Stimulated activated CD8-positive, alpha-beta memory T cell treated with anti-CD3 and anti-CD28 coated beads, Interleukin-15, amount 100 ng/mL, for 4 hours (primary cell): ENCODE measurements around the gene ANKRD40CL.
"Not testable (repeated sequence)": the region's sequence is repeated elsewhere in the genome, so short reads cannot be mapped to it uniquely, and the experiment has no call there.

Experiments used
- DNase-seq, 2 donors: peaks; one replicate each; pipeline ENCODE4 v3.0.0-alpha.2; 2020; ENCODE audit warnings: low read depth in 2 of 2

ANKRD40CL gene, protein sequence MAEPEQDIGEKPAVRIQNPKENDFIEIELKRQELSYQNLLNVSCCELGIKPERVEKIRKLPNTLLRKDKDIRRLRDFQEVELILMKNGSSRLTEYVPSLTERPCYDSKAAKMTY

DNA sequence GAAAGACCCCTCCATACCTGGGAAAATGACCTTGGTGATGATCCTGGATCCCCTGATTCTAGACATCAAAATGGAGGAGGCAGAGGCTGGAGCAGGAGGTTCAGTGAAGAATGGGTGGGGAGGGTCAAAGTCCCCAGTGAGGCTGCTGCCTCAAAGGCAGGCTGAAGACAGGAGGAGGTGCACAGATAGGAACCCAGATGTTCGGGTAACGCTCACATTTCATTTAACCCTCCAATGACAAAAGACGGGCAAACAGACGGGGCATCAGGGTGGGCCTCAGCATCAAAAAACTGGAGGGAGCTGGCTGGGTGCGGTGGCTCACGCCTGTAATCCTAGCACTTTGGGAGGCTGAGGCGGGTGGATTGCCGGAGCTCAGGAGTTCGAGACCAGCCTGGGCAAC, at the start of gene ANKRD40CL:
TSS of gene ANKRD40CL (minus strand) at position 73 of the 400 bp plus-strand sequence. CDS start 605 bp downstream, outside the sequence.
- DNase-seq: no peak

DNA sequence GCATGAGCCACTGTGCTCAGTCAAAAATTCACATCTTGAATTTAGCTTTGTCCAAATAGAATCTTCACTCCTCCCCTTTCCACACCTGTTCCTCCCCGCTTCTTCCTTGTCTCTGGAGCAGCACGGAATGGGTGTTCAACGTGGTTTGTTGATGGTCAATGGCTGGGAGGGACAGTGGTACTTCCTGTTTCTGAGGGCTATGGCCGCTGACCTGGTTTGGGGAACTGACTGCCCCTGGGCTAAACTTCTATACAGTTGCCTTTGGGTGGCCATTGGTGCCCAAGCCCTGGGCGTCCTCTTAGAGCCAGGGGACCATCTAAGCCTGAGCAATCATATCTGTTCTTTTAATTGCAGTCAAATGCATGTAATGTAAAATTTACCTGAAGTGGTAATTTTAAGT, 49.0 kb upstream of the ANKRD40CL start:
- no peak for DNase-seq

DNA sequence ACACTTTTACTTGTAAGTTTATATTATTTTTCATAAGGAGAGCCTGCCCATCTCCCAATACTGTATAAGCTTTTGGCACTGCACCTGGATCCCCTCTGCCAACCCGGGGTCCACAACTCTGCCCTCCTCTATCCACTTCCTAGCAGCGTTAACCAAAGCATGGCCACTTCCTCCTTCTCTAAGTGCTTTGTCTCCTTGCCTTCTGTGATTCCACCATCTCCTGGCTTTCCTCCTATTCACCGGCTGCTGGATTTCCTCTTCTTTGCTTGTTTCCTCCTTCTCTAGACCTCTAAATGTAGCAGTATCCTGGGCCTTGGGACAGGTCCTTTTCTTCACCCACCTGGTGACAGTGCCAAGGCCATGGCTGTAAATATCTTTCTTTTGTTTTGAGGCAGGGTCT, 48.1 kb upstream of the ANKRD40CL start:
- DNase-seq: no peak

DNA sequence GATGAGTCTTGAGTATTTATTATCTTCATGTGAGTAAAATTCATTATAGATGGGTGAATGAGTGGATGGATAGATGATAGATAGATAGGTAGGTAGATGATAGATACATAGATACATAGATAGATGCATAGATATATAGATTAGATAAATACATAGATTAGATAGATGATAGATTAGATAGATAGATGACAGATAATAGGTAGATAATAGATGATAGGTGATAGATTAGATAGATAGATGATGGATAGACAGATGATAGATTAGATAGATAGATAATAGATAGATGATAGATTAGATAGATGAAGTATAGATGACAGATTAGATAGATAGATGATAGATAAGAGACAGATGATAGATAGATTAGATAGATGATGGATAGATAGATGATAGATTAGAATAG, 46.3 kb upstream of the ANKRD40CL start:
- no peak for DNase-seq

DNA sequence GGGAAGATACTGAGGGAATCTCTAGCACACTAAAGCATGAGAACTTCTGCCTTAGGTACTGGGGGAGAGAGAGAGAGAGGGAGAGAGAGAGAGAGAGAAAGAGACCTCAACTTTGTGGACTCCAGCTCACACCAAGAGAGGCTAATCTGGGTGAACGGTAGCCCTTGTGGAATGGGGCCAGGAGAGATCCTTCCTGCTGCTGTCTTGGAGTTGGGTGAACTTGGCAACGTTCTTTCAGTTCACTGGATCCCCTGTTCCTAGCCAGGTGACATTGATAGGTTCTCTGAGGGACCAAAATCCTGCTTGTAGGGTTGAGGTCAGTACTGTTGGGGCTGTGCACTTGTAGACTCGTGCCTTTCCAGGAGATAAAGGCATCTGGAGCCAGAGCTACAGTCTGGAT, 41.6 kb upstream of the ANKRD40CL start:
- no peak for DNase-seq

DNA sequence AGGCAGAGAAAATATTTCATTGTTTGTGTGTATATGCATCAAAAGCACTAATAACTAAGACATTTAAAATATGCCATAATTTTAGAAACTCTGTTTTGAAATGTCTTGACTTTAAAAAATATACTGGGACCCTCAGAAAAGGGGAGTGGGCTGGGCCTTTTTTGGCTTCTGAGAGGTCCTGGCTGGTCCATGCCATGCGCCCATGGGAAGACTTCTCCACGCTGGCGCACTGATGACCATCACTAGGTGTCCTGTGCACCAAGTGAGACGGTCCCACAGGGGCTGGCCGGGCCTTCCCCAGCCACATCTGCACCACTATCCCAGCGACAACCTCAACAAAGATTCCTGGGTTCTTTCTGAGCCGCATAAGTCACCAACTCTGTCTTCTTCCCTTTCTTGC, 41.1 kb upstream of the ANKRD40CL start:
- no peak for DNase-seq

DNA sequence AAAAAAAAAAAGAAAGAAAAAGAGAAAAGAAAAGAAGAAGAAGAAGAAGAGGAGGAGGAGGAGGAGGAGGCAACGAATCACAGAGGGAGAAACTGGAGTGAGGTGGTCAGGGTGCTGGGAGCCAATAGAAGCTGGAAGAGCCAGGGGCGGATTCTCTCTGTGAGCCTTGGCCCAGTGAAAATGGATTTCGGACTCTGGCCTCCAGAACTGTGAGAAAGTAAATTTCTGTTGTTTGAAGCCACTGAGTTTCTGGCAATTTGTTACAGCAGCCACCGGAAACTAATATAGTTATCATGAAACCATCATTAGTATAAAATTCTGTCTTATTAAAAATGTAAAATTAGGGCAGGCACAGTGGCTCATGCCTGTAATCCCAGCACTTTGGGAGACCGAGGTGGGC, 40.4 kb upstream of the ANKRD40CL start:
- DNase-seq: no peak

DNA sequence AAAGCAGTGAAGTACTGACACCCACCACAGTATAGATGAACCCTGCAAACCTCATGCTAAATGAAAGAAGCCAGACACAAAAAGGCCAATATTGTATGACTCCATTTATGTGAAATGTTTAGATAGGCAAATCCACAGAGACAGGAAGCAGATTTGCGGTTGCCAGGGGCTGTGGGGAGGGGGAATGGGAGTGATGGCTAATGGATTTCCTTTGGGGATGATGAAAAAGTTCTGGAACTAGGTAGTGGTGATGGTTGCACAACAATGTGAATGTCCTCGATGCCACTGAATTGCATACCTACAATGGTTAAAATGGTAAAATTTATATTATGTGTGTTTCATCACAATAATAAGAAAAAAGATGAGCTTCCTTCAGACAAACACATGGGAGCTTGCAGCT, 39.7 kb upstream of the ANKRD40CL start:
- no peak for DNase-seq

DNA sequence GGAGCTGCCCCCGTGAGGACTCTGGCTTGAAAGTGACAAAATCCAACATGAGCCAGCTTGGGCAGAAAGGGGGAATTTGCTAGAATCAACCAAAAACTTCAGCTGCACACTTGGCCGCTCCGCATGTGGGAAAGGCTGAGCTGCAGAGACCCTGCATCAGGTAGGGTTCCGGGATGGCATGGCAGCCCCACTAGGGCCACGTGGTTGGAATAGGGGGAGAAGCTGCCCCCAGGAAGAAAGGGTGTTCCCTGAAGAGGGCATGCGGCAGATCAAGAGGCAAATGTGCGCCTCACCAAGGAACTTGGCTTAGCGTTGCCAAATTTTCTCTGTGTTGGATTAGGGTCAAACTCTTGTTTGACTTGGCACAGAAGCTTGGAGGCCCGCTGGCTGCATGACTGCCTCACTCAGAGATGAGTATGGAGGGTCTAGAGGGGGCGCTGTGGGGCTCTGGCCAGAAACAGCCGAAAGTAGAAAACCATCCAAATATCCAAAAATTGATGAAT, 38.9 kb upstream of the ANKRD40CL start:
- DNase-seq: no peak

DNA sequence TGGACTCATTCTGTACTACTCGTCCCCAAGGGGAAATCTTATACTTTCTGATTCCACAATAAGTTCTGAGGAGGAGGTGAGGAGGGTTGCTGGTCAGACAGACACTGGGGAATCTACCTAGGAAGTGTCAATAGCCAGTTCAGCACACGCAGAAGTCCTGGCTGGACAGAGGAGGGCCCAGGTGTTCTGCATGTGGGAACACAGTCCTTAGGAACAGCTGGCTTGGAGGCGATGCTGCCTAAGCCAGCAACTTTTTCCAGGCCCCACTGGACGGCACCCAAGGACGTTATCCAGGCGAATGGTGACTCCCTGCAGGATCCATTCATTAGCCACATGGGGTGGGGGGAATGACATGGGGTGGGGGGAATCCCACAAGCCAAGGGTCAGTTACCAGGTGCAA, 38.2 kb upstream of the ANKRD40CL start:
- no peak for DNase-seq

DNA sequence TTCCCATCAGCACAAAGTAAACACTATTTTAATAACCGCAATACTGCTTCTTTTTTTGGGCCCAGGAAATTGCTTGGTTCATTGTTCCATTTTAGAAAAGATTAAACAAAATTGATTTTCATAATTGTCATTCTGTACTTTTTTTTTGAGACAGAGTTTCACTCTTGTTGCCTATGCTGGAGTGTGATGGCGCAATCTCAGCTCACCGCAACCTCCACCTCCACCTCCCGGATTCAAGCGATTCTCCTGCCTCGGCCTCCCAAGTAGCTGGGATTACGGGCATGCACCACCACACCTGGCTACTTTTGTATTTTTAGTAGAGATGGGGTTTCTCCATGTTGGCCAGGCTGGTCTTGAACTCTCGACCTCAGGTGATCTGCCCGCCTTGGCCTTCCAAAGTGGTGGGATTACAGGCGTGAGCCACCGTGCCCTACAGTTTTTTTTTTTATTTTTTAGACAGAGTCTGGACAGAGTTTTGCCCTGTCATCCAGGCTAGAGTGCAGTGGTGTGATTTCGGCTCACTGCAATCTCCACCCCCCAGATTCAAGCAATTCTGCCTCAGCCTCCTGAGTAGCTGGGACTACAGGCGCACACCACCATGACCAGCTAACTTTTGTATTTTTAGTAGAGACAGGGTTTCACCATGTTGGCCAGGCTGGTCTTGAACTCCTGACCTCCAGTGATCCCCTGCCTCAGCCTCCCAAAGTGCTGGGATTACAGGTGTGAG, 37.6 kb upstream of the ANKRD40CL start:
- not testable (repeated sequence) for DNase-seq

DNA sequence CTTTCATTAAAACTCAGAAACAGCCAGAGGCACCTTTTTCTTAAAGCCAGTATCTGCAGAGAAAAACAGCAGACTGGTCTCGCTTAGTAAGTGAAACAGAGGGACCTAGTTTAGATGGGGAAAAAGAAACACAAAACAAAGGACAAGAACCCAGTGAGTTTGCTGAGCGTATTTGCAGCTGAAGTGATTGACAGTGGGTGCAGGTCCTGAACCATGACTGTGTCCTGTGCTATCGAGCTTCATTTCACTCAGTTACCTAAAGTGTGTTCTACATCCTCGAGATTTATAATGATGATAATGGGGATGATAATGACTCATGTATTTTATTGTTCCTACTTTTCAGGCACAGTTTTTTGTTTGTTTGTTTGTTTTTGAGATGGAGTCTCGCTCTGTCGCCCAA, 36.4 kb upstream of the ANKRD40CL start:
- DNase-seq: no peak

DNA sequence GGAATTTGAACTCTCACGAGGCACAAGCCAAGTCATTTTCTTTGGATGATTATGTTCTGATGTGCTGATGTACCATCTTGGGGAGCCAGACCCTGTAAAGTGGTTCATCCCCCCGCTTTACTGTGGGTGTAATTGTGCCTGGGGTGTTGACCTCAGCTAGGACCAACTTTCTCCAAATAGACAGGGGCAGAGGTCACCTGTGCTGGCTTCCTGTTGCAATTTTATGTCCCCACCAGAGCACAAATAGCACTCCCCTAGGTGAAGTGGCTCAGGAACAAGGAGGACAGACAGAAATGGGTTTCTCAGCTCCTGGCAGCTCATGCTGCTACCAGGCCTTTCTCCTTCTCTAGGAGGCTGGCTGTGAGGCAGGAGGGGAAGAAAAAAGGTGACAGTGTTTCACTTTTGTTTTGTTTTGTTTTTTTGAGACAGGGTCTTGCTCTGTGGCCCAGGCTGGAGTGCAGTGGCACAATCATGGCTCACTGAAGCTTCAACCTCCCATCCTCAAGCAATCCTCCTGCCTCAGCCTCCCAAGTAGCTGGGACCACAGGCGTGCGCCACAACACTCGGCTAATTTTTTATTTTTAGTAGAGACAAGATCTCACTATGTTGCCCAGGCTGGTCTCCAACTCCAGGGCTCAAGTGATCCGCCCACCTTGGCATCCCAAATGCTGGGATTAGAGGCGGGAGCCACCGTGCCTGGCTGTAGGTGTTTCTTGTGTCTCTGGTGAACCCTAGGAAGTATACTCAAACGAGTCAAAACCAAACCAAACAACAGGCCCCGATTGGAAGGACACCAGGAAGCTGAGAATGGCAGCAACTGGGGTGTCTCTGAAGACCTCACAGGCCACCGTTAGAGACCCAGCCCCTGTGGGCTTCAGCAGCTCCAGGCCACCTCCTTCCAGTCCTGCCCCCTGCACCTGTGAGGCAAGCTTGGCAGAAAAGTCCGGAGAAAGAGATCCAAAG, 35.6 kb upstream of the ANKRD40CL start:
- no peak for DNase-seq

DNA sequence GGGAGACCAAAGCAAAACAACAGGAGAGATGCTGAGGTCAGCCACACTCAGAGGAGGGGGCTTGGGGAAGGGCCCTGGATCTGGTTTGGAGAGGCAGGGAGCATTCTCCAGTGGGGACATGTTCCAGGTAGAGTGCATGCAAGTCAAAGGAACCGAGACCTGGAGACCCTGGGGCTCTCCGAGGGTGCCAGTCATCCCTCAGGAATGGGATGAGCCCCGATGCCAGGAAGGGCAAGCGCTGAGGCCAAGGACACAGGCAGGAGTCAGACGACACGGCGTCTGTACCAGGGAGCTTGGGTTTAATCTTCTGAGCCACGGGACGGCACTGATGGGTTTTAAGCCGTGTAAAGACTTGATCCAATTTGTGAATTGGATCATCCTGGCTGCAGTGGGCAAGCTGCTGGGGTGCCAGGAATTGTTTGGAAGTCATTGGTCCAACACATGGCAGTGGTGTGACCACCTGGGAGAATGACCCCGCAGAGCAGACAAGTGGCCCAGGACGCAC, 32.9 kb upstream of the ANKRD40CL start:
- DNase-seq: no peak

DNA sequence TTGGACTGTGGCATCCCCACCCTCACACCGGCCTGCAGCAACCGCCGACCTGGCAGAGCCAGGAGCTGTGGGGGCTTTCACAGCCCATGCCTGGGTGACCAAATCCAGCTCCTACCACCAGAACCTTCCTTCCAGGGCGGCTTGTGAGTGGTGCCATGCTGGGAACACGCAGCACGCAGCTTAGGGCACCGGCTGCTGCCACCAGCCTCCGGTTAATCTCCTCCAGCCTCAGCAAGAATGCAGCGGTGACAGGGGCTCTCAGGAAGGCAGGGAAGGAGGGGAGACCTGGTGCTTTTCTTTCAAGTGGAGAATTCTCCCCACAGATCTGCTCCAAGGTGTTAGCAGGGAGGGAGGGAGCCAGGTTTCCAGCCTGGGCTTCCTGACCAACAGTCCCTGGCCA, 32.3 kb upstream of the ANKRD40CL start:
- no peak for DNase-seq

DNA sequence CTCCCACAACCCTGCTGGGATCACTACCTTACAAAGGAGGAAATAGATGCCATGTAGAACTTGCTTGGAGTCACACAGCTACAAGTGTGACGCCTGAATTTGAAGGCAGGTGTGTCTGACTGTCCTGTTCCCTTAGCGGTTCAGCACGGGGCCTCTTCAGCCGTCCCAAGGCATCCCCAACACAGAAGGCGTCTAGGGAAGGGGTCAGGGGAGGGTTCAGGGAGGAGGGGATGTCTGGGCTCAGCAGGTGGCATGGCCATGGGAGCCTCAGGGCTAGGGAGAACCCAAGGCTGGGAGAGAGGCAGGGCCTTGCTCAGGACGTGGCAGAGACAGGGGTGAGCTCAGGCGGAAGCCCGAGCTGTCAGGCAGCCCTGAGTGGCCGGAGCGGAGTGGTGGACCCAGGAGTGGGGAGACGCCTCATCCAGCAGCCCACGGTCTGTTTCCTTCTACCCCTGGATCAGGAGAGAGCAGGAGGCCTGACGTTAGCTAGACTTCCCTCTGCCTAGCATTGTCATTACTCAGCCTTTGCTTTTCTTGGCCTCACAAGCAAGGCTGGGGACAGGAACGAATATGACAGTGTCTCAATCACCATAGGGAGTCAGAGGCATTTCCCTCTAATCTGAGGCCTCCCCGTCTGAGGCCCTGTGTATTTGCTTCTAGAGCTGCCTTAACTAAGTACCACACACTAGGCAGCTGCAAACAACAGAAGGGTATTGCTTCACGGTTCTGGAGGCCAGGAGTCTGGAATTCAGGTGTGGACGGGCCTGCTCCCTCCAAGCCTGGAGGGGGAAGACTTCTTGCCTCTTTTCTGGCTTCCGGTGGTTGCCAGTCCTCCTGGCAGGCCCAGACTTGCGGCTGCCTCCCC, 31.3 kb upstream of the ANKRD40CL start:
- no peak for DNase-seq

DNA sequence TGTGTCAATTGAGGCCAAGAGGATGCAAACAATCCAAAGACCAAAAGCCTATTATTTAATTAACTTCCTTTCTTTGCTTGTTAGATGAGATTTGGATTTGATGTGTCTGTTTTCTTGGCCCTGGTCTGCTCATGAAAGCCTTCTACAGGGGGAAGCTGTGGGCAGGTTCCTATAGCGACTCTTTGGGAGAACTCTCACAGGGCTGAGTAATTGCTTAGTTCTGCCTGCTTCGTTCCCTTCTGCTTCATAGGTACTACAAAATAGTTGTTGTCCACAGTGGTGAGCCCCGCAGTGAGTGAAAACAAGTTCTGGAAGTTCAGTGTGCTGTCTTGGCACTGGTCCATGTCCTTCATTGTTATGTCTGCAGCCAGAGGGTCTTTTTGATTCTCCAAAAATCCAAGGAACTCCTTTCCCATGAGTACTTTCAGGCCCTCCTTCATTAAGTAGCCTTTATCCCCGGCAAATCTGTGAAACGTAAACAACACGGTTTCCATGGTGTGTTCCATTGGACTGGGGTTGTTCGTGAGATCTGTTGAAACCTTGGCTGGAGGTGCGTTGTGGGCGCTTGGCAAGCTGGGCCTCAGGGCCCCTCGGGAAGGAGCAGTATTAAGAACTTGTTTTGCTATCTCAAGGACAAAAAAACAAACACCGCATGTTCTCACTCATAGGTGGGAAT, 30.0 kb upstream of the ANKRD40CL start:
- no peak for DNase-seq

DNA sequence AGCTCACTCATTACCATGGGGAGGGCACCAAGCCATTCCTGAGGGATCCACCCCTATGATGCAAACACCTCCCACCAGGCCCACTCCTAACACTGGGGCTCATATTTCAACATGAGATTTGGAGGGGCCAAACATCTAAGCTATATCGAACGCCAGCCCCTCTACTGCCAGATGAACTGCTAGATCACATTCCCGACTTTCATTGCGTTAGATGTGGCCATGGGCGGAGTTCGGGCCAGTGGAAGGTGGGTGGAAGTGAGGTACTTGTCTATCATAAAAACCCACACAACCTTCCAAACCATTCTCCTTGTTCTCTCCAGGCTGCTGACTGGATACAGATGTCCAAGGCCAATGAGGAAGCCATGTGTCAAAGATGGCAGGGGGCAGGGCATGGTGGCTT, 27.0 kb upstream of the ANKRD40CL start:
- no peak for DNase-seq

DNA sequence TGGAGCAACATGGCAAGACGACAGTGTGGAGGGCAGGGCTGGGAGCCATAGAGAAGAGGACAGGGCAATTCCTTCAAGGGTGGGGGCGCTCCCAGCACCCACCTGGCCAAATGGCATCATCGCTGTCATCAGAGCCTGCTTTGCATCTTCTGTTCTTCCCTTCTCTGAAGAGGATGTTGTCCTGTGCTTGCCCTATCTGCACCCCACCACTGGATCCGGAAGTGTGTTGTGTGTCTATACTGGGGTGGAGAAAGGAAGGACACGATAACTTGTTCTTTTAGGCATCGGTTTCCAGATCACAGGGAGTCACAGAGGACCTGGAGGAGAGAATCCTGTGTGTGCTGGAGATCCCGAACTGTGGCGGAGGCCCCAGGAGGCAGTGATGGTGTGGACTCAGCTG, 25.7 kb upstream of the ANKRD40CL start:
- DNase-seq: no peak

DNA sequence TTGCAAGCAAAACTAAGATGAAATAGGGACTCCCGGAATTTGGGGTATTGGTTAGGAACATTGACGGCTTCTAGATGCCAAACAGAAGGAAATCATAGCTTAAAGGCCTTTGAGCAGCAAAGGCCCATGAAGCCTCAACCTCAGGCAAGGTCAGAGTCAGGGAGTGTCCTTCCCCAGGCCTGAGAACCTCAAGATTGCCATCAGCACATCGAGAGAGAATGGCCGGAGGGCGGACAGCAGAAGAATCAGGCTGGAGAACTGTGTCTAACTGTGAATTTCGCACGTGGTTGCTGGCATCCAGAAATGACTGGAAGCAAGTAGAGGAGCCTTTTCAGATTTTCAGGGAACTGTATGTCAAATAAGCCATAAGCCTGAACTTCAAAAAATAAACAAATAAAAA, 24.8 kb upstream of the ANKRD40CL start:
- no peak for DNase-seq

DNA sequence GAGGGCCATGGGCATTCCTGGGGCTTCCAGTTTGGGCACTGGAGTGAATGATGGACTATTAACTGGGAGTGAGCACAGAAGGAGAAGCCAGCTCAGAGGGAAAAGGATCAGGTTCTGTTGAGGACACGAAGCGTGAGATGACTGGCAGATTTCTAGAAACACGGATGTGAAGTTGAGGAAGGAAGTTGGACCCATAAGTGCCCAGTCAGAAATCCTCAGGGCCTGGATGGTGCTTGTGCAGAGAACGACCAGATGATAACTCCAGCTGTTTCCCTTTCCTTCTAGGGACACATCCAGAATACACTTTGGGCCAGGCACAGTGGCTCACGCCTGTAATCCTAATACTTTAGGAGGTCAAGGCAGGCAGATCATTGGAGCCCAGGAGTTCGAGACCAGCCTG, 23.3 kb upstream of the ANKRD40CL start:
- no peak for DNase-seq
